SK-N-SH treated with all-trans-retinoic acid at 6 μM for 48 hours (cell line): ENCODE measurements around the gene DGKG.

ENCODE experiments used
- ATAC-seq: fragments of 200-7000 bp; cut with Tn5 transposase; 3 replicates; pipeline ENCODE4 v1.9.1; 2020; ENCODE audit warnings: mild to moderate bottlenecking, moderate library complexity
- ARNTL ChIP-seq: fragments of 450-650 bp; formaldehyde crosslinking; IDR thresholded peaks from 2 replicates; pipeline ENCODE4 v1.5.0; 2020; ENCODE audit warnings: low read depth, mild to moderate bottlenecking, moderate library complexity, borderline replicate concordance
- CSDC2 ChIP-seq: fragments of 250-450 bp; sonication (Bioruptor Pico); IDR thresholded peaks from 2 replicates; pipeline ENCODE4 v1.5.0; 2020; ENCODE audit warnings: mild to moderate bottlenecking, moderate library complexity
- ESRRG ChIP-seq: fragments of 250-450 bp; sonication (Bioruptor Pico); IDR thresholded peaks from 2 replicates; pipeline ENCODE4 v1.6.1; 2021; ENCODE audit warnings: mild to moderate bottlenecking
- GLIS3 ChIP-seq: fragments of 250-450 bp; sonication (Bioruptor Pico); IDR thresholded peaks from 2 replicates; pipeline ENCODE4 v1.5.0; 2020; ENCODE audit warnings: mild to moderate bottlenecking, moderate library complexity
- ISL1 ChIP-seq: fragments of 250-450 bp; sonication (Bioruptor Pico); IDR thresholded peaks from 2 replicates; pipeline ENCODE4 v2.1.2; 2022; ENCODE audit warnings: mild to moderate bottlenecking, moderate library complexity
- OSR1 ChIP-seq: fragments of 250-450 bp; sonication (Bioruptor Pico); IDR thresholded peaks from 2 replicates; pipeline ENCODE4 v1.8.0; 2022; ENCODE audit warnings: moderate library complexity, mild to moderate bottlenecking, inconsistent platforms
- PPARA ChIP-seq: fragments of 250-450 bp; sonication (Bioruptor Pico); IDR thresholded peaks from 2 replicates; pipeline ENCODE4 v1.5.0; 2020; ENCODE audit warnings: mild to moderate bottlenecking, borderline replicate concordance
- RARB ChIP-seq: fragments of 250-450 bp; sonication (Bioruptor Pico); IDR thresholded peaks from 2 replicates; pipeline ENCODE4 v1.8.0; 2021; ENCODE audit warnings: mild to moderate bottlenecking, moderate library complexity
- SNAI2 ChIP-seq: fragments of 250-450 bp; sonication (Bioruptor Pico); IDR thresholded peaks from 2 replicates; pipeline ENCODE4 v1.5.0; 2020; ENCODE audit warnings: mild to moderate bottlenecking, moderate library complexity
- TCF4 ChIP-seq: fragments of 250-450 bp; sonication (Bioruptor Pico); IDR thresholded peaks from 2 replicates; pipeline ENCODE4 v1.8.0; 2021; ENCODE audit warnings: mild to moderate bottlenecking, moderate library complexity, borderline replicate concordance
- TOX ChIP-seq: fragments of 250-450 bp; sonication (Bioruptor Pico); IDR thresholded peaks from 2 replicates; pipeline ENCODE4 v1.8.0; 2021; ENCODE audit warnings: mild to moderate bottlenecking, moderate library complexity, borderline replicate concordance
- ZC3H10 ChIP-seq: fragments of 250-450 bp; sonication (Bioruptor Pico); IDR thresholded peaks from 2 replicates; pipeline ENCODE4 v1.5.1; 2021; ENCODE audit warnings: mild to moderate bottlenecking, moderate library complexity
- ZFP3 ChIP-seq: fragments of 250-450 bp; sonication (Bioruptor Pico); IDR thresholded peaks from 2 replicates; pipeline ENCODE4 v1.5.0; 2020; ENCODE audit warnings: mild to moderate bottlenecking, moderate library complexity
- ZFP30 ChIP-seq: fragments of 450-650 bp; formaldehyde crosslinking; IDR thresholded peaks from 2 replicates; pipeline ENCODE4 v1.5.0; 2022; ENCODE audit warnings: mild to moderate bottlenecking, moderate library complexity
- ZNF565 ChIP-seq: fragments of 450-650 bp; formaldehyde crosslinking; conservative IDR thresholded peaks from 2 replicates; pipeline ENCODE4 v1.5.0; 2020; ENCODE audit warnings: low read depth, mild to moderate bottlenecking, moderate library complexity
- ZNF70 ChIP-seq: fragments of 450-650 bp; formaldehyde crosslinking; IDR thresholded peaks from 2 replicates; pipeline ENCODE4 v1.5.0; 2020; ENCODE audit warnings: mild to moderate bottlenecking, moderate library complexity
- ZNF8 ChIP-seq: fragments of 450-650 bp; formaldehyde crosslinking; IDR thresholded peaks from 2 replicates; pipeline ENCODE4 v1.5.0; 2020; ENCODE audit warnings: mild to moderate bottlenecking, moderate library complexity
- TF ChIP-seq, protein P1 (sequence below): fragments of 250-450 bp; sonication (Bioruptor Pico); IDR thresholded peaks from 2 replicates; pipeline ENCODE4 v1.5.0; 2020; ENCODE audit warnings: mild to moderate bottlenecking, moderate library complexity
- TF ChIP-seq, protein P2 (sequence below): fragments of 250-450 bp; sonication (Bioruptor Pico); IDR thresholded peaks from 2 replicates; pipeline ENCODE4 v1.5.1; 2021; ENCODE audit warnings: mild to moderate bottlenecking, moderate library complexity
- TF ChIP-seq, protein P3 (sequence below): fragments of 250-450 bp; sonication (Bioruptor Pico); IDR thresholded peaks from 2 replicates; pipeline ENCODE4 v1.8.0; 2020; ENCODE audit warnings: mild to moderate bottlenecking, moderate library complexity, borderline replicate concordance
- TF ChIP-seq, protein P4 (sequence below): fragments of 250-450 bp; sonication (Bioruptor Pico); IDR thresholded peaks from 2 replicates; pipeline ENCODE4 v1.5.1; 2020; ENCODE audit warnings: low read depth, mild to moderate bottlenecking, moderate library complexity

The DGKG gene

DNA sequence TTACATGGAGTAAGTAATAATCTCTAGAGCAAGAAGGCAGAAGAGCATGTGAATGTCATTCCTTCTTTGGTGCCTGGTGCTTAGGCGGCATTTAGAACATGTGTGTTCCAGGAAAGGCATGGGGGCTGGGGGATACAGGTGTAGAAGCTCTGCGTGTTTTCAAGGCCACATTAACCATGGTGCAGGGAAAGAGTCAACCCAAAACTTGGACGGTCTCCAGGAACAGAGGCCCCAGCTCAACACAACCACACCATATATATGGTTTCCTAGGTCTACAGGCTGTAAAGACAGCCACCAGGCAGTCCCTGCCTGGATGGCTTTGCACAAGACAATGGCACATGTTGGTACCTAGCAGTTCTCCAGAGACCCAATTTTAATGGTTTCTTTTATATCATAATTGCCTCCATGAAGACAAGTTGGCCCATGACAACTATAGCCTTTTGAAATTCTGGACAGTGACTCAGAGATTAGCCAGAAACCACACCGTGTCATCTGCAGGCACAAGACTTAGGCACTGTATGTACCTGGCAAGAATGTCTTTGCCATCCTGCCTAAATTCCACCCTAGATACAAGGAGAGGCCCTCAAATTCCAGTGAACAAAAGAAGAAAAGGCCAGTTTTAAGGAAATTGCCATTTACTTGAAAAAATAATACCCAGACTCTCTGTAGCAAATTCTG, 25.0 kb upstream of the DGKG start (continued):
- TF ChIP-seq, protein P1, sequence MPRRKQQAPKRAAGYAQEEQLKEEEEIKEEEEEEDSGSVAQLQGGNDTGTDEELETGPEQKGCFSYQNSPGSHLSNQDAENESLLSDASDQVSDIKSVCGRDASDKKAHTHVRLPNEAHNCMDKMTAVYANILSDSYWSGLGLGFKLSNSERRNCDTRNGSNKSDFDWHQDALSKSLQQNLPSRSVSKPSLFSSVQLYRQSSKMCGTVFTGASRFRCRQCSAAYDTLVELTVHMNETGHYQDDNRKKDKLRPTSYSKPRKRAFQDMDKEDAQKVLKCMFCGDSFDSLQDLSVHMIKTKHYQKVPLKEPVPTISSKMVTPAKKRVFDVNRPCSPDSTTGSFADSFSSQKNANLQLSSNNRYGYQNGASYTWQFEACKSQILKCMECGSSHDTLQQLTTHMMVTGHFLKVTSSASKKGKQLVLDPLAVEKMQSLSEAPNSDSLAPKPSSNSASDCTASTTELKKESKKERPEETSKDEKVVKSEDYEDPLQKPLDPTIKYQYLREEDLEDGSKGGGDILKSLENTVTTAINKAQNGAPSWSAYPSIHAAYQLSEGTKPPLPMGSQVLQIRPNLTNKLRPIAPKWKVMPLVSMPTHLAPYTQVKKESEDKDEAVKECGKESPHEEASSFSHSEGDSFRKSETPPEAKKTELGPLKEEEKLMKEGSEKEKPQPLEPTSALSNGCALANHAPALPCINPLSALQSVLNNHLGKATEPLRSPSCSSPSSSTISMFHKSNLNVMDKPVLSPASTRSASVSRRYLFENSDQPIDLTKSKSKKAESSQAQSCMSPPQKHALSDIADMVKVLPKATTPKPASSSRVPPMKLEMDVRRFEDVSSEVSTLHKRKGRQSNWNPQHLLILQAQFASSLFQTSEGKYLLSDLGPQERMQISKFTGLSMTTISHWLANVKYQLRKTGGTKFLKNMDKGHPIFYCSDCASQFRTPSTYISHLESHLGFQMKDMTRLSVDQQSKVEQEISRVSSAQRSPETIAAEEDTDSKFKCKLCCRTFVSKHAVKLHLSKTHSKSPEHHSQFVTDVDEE = no peak
- no peak for TF ChIP-seq TCF4 (CRISPR knock-in tag)
- no peak for TF ChIP-seq ARNTL (CRISPR knock-in tag)
- TF ChIP-seq PPARA (CRISPR knock-in tag) = no peak
- no peak for TF ChIP-seq ZNF565
- TF ChIP-seq GLIS3 (CRISPR knock-in tag) = no peak
- TF ChIP-seq ZNF8 (CRISPR knock-in tag) = no peak
- TF ChIP-seq, all 23 proteins: peak for 0

DNA sequence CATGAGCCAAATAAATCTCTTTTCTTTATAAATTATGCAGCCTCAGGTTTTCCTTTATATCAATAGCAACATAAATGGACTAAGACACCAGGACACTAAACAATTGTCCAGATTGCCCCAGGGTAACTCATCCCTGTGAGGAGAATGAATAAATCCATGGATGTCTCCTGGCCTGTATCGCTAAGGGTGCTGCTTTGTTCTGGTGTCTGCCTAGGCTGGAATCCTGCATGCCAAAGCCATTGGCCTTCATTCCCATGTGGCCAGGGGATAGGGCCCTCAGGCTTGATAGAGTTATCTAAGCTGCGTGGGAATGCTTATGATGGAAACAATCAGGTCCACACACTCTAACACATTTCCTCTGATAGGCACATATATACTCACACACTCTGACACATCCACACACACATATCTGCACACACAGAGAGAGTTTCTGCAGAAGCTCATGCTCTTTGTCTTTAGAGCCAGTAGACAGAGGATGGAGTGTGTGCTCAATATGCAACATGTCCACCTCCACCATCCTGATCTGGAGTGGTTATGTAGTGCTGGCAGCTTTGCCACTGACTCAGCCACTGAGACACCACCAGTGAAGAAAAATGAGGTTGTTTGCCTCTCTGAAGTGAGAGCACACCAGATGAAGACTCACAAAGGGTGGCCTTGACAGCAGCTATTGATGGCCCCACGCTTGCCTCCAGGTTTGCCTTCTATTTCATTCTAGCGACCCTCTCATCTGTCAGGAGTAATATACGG, 24.0 kb upstream of the DGKG start:
- TF ChIP-seq, protein P2, sequence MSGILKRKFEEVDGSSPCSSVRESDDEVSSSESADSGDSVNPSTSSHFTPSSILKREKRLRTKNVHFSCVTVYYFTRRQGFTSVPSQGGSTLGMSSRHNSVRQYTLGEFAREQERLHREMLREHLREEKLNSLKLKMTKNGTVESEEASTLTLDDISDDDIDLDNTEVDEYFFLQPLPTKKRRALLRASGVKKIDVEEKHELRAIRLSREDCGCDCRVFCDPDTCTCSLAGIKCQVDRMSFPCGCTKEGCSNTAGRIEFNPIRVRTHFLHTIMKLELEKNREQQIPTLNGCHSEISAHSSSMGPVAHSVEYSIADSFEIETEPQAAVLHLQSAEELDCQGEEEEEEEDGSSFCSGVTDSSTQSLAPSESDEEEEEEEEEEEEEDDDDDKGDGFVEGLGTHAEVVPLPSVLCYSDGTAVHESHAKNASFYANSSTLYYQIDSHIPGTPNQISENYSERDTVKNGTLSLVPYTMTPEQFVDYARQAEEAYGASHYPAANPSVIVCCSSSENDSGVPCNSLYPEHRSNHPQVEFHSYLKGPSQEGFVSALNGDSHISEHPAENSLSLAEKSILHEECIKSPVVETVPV = no peak
- TF ChIP-seq GLIS3 (CRISPR knock-in tag) (no peak), ISL1 (CRISPR knock-in tag) (no peak), ZNF70 (CRISPR knock-in tag) (no peak), ZNF565 (no peak), PPARA (CRISPR knock-in tag) (no peak), ZFP30 (no peak), OSR1 (CRISPR knock-in tag) (no peak), ZC3H10 (CRISPR knock-in tag) (no peak), SNAI2 (no peak), TOX (CRISPR knock-in tag) (no peak), RARB (CRISPR knock-in tag) (no peak), ESRRG (CRISPR knock-in tag) (no peak), ZNF8 (CRISPR knock-in tag) (no peak), TCF4 (CRISPR knock-in tag) (no peak), CSDC2 (CRISPR knock-in tag) (no peak), ZFP3 (no peak)
- TF ChIP-seq, protein P3, sequence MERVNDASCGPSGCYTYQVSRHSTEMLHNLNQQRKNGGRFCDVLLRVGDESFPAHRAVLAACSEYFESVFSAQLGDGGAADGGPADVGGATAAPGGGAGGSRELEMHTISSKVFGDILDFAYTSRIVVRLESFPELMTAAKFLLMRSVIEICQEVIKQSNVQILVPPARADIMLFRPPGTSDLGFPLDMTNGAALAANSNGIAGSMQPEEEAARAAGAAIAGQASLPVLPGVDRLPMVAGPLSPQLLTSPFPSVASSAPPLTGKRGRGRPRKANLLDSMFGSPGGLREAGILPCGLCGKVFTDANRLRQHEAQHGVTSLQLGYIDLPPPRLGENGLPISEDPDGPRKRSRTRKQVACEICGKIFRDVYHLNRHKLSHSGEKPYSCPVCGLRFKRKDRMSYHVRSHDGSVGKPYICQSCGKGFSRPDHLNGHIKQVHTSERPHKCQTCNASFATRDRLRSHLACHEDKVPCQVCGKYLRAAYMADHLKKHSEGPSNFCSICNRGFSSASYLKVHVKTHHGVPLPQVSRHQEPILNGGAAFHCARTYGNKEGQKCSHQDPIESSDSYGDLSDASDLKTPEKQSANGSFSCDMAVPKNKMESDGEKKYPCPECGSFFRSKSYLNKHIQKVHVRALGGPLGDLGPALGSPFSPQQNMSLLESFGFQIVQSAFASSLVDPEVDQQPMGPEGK = no peak
- TF ChIP-seq, protein P4, sequence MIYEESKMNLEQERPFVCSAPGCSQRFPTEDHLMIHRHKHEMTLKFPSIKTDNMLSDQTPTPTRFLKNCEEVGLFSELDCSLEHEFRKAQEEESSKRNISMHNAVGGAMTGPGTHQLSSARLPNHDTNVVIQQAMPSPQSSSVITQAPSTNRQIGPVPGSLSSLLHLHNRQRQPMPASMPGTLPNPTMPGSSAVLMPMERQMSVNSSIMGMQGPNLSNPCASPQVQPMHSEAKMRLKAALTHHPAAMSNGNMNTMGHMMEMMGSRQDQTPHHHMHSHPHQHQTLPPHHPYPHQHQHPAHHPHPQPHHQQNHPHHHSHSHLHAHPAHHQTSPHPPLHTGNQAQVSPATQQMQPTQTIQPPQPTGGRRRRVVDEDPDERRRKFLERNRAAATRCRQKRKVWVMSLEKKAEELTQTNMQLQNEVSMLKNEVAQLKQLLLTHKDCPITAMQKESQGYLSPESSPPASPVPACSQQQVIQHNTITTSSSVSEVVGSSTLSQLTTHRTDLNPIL (CRISPR knock-in tag) = no peak
- TF ChIP-seq, protein P1 = no peak
- ATAC-seq = no peak
